CD14-positive monocyte (primary cell): Measurements from ENCODE around the gene VAT1L. TPM values are rescaled to one million over a fixed set of nuclear protein-coding genes. Genes with fewer than 3 reads are reported as not detected.

Experiments used
- DNase-seq, 3 donors: peaks; one replicate each; pipeline ENCODE4 v3.0.0-alpha.2; 2011 to 2022
- H2AFZ ChIP-seq: 2 replicates; pipeline ENCODE4 v1.6.0; 2012; ENCODE audit warnings: mild to moderate bottlenecking, low read depth, low read length, inconsistent platforms; ENCODE audit not compliant: insufficient read depth, poor library complexity, severe bottlenecking
- H3K27ac ChIP-seq, 2 donors: 1 replicate in 1 of 2; 2 replicates in 1 of 2; pipeline ENCODE4 v1.5.1; 2012 to 2013; ENCODE audit warnings: low read length in 2 of 2, control low read depth in 1 of 2, inconsistent platforms in 1 of 2, low read depth in 1 of 2, mild to moderate bottlenecking in 1 of 2
- H3K27me3 ChIP-seq, 2 donors: one replicate each; pipeline versions ENCODE4 v1.6.0 to v1.6.1; 2011 to 2013; ENCODE audit warnings: low read length in 2 of 2; ENCODE audit not compliant: control insufficient read depth in 2 of 2, insufficient read depth in 2 of 2
- H3K36me3 ChIP-seq, 2 donors: replicated peaks in 1 of 2; 1 replicate in 1 of 2; 2 replicates in 1 of 2; pipeline versions ENCODE4 v1.5.1 to v1.6.1; 2012 to 2013; ENCODE audit warnings: low read length in 2 of 2, control low read depth in 1 of 2, inconsistent platforms in 1 of 2, mild to moderate bottlenecking in 1 of 2; ENCODE audit not compliant: insufficient read depth in 2 of 2, control insufficient read depth in 1 of 2
- H3K4me1 ChIP-seq, 2 donors: 1 replicate in 1 of 2; 2 replicates in 1 of 2; pipeline versions ENCODE4 v1.5.1 to v1.6.1; 2012 to 2013; ENCODE audit warnings: low read length in 2 of 2, control low read depth in 1 of 2, inconsistent platforms in 1 of 2, mild to moderate bottlenecking in 1 of 2, moderate library complexity in 1 of 2; ENCODE audit not compliant: insufficient read depth in 2 of 2, control insufficient read depth in 1 of 2
- H3K4me2 ChIP-seq: replicated peaks from 2 replicates; pipeline ENCODE3; 2012; ENCODE audit warnings: low read length, moderate library complexity, mild to moderate bottlenecking; ENCODE audit not compliant: poor library complexity, severe bottlenecking; ENCODE audit errors: extremely low read depth
- H3K4me3 ChIP-seq, 3 experiments: fragments of 200-600 bp in 1 of 3; sonication (generic) in 1 of 3; replicated peaks in 1 of 3; 1 replicate in 2 of 3; 2 replicates in 1 of 3; pipeline ENCODE4 v1.5.1; 2011 to 2013; ENCODE audit warnings: low read length in 3 of 3, mild to moderate bottlenecking in 3 of 3, control low read depth in 2 of 3, low read depth in 2 of 3, inconsistent platforms in 1 of 3, moderate library complexity in 1 of 3
- H3K79me2 ChIP-seq: 2 replicates; pipeline ENCODE4 v1.6.0; 2012; ENCODE audit warnings: mild to moderate bottlenecking, control low read depth, inconsistent platforms, low read length, moderate library complexity; ENCODE audit not compliant: insufficient read depth
- H3K9ac ChIP-seq: 2 replicates; pipeline ENCODE4 v1.6.0; 2017; ENCODE audit warnings: low read length, mild to moderate bottlenecking; ENCODE audit not compliant: insufficient read depth, poor library complexity, severe bottlenecking
- H3K9me3 ChIP-seq, 2 donors: replicated peaks in 1 of 2; 1 replicate in 1 of 2; 2 replicates in 1 of 2; pipeline versions ENCODE4 v1.5.1 to v1.6.1; 2012 to 2013; ENCODE audit warnings: low read length in 2 of 2, control low read depth in 1 of 2; ENCODE audit not compliant: control insufficient read depth in 1 of 2, insufficient read depth in 1 of 2
- H4K20me1 ChIP-seq: 2 replicates; pipeline ENCODE4 v1.6.0; 2012; ENCODE audit warnings: mild to moderate bottlenecking, low read length, control low read depth, moderate library complexity; ENCODE audit not compliant: insufficient read depth
- H3K27ac Mint-ChIP-seq, 7 donors: one replicate each; pipeline ENCODE4 v1.8.0; 2020; ENCODE audit warnings: mild to moderate bottlenecking in 7 of 7, mixed read lengths in 7 of 7, moderate library complexity in 6 of 7, inconsistent platforms in 2 of 7
- H3K27me3 Mint-ChIP-seq, 3 donors: one replicate each; pipeline ENCODE4 v1.8.0; 2021 to 2022; ENCODE audit warnings: low read depth in 3 of 3, mild to moderate bottlenecking in 3 of 3, mixed read lengths in 3 of 3, moderate library complexity in 3 of 3, inconsistent platforms in 1 of 3
- H3K36me3 Mint-ChIP-seq, 2 donors: one replicate each; pipeline ENCODE4 v1.8.0; 2020; ENCODE audit warnings: mixed read lengths in 2 of 2, inconsistent platforms in 1 of 2, mild to moderate bottlenecking in 1 of 2
- H3K4me1 Mint-ChIP-seq: one replicate; pipeline ENCODE4 v1.8.0; 2020; ENCODE audit warnings: mild to moderate bottlenecking, mixed read lengths
- H3K4me3 Mint-ChIP-seq, 2 donors: one replicate each; pipeline ENCODE4 v1.8.0; 2020; ENCODE audit warnings: mild to moderate bottlenecking in 2 of 2, mixed read lengths in 2 of 2, moderate library complexity in 1 of 2
- H3K9me3 Mint-ChIP-seq, 7 donors: one replicate each; pipeline ENCODE4 v1.8.0; 2020 to 2022; ENCODE audit warnings: mixed read lengths in 7 of 7, mild to moderate bottlenecking in 6 of 7, moderate library complexity in 6 of 7, inconsistent platforms in 2 of 7
- WGBS: methylation state at CpG from one replicate; pipeline ENCODE4 v1.1.5; 2013; ENCODE audit warnings: missing lambda C conversion rate; ENCODE audit not compliant: insufficient coverage; 5-methylcytosine and 5-hydroxymethylcytosine counted together
- intact Hi-C, 2 donors: fragments of 100-400 bp; cut with micrococcal nuclease; formaldehyde crosslinking; loops; one replicate each; pipeline versions ENCODE4 v1.15.0 to v1.15.1; 2023
- polyA plus RNA-seq, 3 donors: library from polyadenylated mRNA; depleted of rRNA in 1 of 3; unstranded in 2 of 3; stranded (reverse) in 1 of 3; fragments of 300-500 nt in 2 of 3; fragments of >200 nt in 1 of 3; fragmentation: Illumina TruSeq in 2 of 3; gene quantifications; 1 replicate in 2 of 3; 2 replicates in 1 of 3; pipeline ENCODE4 v1.2.3, GENCODE V29; 2012 to 2021
- TF ChIP-seq, protein P1 (sequence below): fragments of 200-600 bp; IDR thresholded peaks from one replicate; pipeline ENCODE4 v1.8.0; 2022; ENCODE audit warnings: antibody characterized with exemption, mild to moderate bottlenecking

Gene VAT1L
- polyA plus RNA-seq, 3 donors: not detected

DNA sequence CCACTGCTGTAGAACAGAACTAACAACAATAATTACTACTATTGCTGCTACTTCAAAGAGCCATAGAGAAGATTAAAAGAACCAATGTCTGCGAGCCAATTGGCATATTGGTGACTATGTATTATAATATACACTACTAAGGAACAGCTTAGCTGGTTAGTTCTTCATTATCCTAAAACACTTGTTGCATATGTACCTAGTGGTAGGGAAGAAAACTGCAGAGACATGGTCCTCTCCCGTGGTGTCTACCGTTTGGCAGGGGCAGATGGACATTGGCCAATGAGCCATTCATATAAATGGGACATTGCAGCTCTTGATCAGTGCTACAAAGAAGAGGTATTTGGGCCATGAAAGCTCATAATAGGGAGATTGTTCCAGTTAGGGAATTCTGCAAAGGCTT, 187.6 kb downstream of the VAT1L start:
- Mint-ChIP-seq H3K4me1 (peaks cover 6% of the 10 kb centered on the region), H3K27ac (no peak overlapping the region), H3K36me3 (no peaks in the 10 kb centered on the region), H3K4me3 (no peak overlapping the region), H3K9me3 (peaks cover 0 to 3% (median 0%) of the 10 kb centered on the region in 7 donors), H3K27me3 (peaks cover 1 to 8% (median 6%) of the 10 kb centered on the region in 3 donors)
- H3K4me1 ChIP-seq: peaks cover 6 to 7% of the 10 kb centered on the region in 2 donors
- H3K27me3 ChIP-seq: no peaks in the 10 kb centered on the region
- no peaks in the 10 kb centered on the region for H3K79me2 ChIP-seq
- H3K9ac ChIP-seq: no peak overlapping the region
- no peaks in the 10 kb centered on the region for H3K36me3 ChIP-seq
- intact Hi-C loops: no loop called here
- no peak overlapping the region for H3K4me2 ChIP-seq
- no peak overlapping the region for H3K4me3 ChIP-seq
- H3K27ac ChIP-seq: no peak overlapping the region
- TF ChIP-seq, protein P1, sequence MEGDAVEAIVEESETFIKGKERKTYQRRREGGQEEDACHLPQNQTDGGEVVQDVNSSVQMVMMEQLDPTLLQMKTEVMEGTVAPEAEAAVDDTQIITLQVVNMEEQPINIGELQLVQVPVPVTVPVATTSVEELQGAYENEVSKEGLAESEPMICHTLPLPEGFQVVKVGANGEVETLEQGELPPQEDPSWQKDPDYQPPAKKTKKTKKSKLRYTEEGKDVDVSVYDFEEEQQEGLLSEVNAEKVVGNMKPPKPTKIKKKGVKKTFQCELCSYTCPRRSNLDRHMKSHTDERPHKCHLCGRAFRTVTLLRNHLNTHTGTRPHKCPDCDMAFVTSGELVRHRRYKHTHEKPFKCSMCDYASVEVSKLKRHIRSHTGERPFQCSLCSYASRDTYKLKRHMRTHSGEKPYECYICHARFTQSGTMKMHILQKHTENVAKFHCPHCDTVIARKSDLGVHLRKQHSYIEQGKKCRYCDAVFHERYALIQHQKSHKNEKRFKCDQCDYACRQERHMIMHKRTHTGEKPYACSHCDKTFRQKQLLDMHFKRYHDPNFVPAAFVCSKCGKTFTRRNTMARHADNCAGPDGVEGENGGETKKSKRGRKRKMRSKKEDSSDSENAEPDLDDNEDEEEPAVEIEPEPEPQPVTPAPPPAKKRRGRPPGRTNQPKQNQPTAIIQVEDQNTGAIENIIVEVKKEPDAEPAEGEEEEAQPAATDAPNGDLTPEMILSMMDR: no peak
- no peak for DNase-seq
- no peaks in the 10 kb centered on the region for H3K9me3 ChIP-seq
- no peaks in the 10 kb centered on the region for H4K20me1 ChIP-seq
- WGBS: 83% methylated on average over 2 of the region's 3 CpGs
- no peak overlapping the region for H2AFZ ChIP-seq

GRCh38 chr16:77977339-77977738, 189.0 kb downstream of the VAT1L start:
- Mint-ChIP-seq H3K36me3 (no peaks in the 10 kb centered on the region), H3K27me3 (peaks cover 1 to 7% (median 4%) of the 10 kb centered on the region in 3 donors), H3K4me1 (peaks cover 6% of the 10 kb centered on the region), H3K9me3 (peaks cover 0 to 3% (median 0%) of the 10 kb centered on the region in 7 donors), H3K27ac (peak overlapping the region in 3 of 7 donors; percentile 57 to 85 (median 70)), H3K4me3 (no peak overlapping the region)
- no peaks in the 10 kb centered on the region for H3K27me3 ChIP-seq
- no peak overlapping the region for H3K4me2 ChIP-seq
- H3K27ac ChIP-seq: no peak overlapping the region
- no peaks in the 10 kb centered on the region for H3K79me2 ChIP-seq
- TF ChIP-seq, protein P1: no peak
- intact Hi-C loops: no loop called here
- H3K36me3 ChIP-seq: no peaks in the 10 kb centered on the region
- peak; percentile 41 to 57 (median 49) for DNase-seq
- 31% methylated on average over 4 of the region's 5 CpGs for WGBS
- H3K4me3 ChIP-seq: no peak overlapping the region
- H3K9ac ChIP-seq: no peak overlapping the region
- peak overlapping the region; percentile 1 for H2AFZ ChIP-seq
- H3K9me3 ChIP-seq: no peaks in the 10 kb centered on the region
- no peaks in the 10 kb centered on the region for H4K20me1 ChIP-seq
- H3K4me1 ChIP-seq: peaks cover 6 to 7% of the 10 kb centered on the region in 2 donors
